Upper lobe of left lung (tissue), 6 donors: ENCODE measurements around the gene CDK5RAP2. TPM values are rescaled to one million over a fixed set of nuclear protein-coding genes. Genes with fewer than 3 reads are reported as not detected.
"Not testable (repeated sequence)": the region's sequence is repeated elsewhere in the genome, so short reads cannot be mapped to it uniquely, and the experiment has no call there.

Source experiments
- ATAC-seq, 2 donors: fragments of 200-7000 bp; cut with Tn5 transposase; one replicate each; pipeline ENCODE4 v1.9.1; 2022; ENCODE audit warnings: mild to moderate bottlenecking in 2 of 2, moderate library complexity in 2 of 2; ENCODE audit not compliant: low FRiP score in 2 of 2
- DNase-seq, 2 donors: peaks; one replicate each; pipeline ENCODE4 v3.0.0-alpha.2; 2019 to 2020
- H3K27ac ChIP-seq, 4 donors: fragments of 200-600 bp; sonication (generic); one replicate each; pipeline ENCODE4 v1.5.1; 2016 to 2019
- H3K27me3 ChIP-seq, 4 donors: fragments of 200-600 bp; sonication (generic); one replicate each; pipeline ENCODE4 v1.5.1; 2017 to 2019
- H3K36me3 ChIP-seq, 4 donors: fragments of 200-600 bp; sonication (generic); one replicate each; pipeline ENCODE4 v1.5.1; 2016 to 2019
- H3K4me1 ChIP-seq, 4 donors: fragments of 200-600 bp; sonication (generic); one replicate each; pipeline ENCODE4 v1.5.1; 2018 to 2019
- H3K4me3 ChIP-seq, 4 donors: fragments of 200-600 bp; sonication (generic); one replicate each; pipeline ENCODE4 v1.5.1; 2017 to 2019; ENCODE audit warnings: mild to moderate bottlenecking in 2 of 4, moderate library complexity in 1 of 4
- H3K9me3 ChIP-seq, 4 donors: fragments of 200-600 bp; sonication (generic); one replicate each; pipeline ENCODE4 v1.5.1; 2018 to 2019
- CTCF ChIP-seq, 6 experiments: fragments of 450-650 bp in 4 of 6; fragments of 200-600 bp in 2 of 6; sonication (generic) in 2 of 6; IDR thresholded peaks; one replicate each; pipeline ENCODE4 v1.5.1; 2016 to 2019; ENCODE audit warnings: antibody characterized with exemption in 6 of 6
- EP300 ChIP-seq, 4 donors: sonication (generic); formaldehyde crosslinking; IDR thresholded peaks; one replicate each; pipeline ENCODE4 v1.5.1; 2017; ENCODE audit warnings: antibody characterized with exemption in 4 of 4, control low read depth in 2 of 4
- POLR2A ChIP-seq, 4 donors: fragments of 450-650 bp; IDR thresholded peaks; one replicate each; pipeline ENCODE4 v1.5.1; 2016 to 2017; ENCODE audit warnings: antibody characterized with exemption in 4 of 4, mild to moderate bottlenecking in 2 of 4
- POLR2AphosphoS5 ChIP-seq, 2 donors: sonication (generic); formaldehyde crosslinking; IDR thresholded peaks; one replicate each; pipeline ENCODE4 v1.5.1; 2017; ENCODE audit warnings: antibody characterized with exemption in 2 of 2
- WGBS, 2 donors: methylation state at CpG; one replicate each; pipeline ENCODE4 v1.1.5; 2017 to 2018; 5-methylcytosine and 5-hydroxymethylcytosine counted together
- total RNA-seq, 6 donors: library from RNA; depleted of rRNA in 4 of 6; stranded (reverse); fragments of >200 nt in 4 of 6; gene quantifications; one replicate each; pipeline versions ENCODE4 v1.1.0 to v1.2.1, GENCODE V29; 2016 to 2021
- donor health status: DM: no; HTN: no; CAD: no; lungs with moderate emphysema.
- donor health status: DM: no; HTN: yes; CAD: no; lungs with severe emphysema.

The CDK5RAP2 gene
- total RNA-seq, 6 donors from 2014 or later: 41.7 to 137 (median 51.6) TPM

DNA sequence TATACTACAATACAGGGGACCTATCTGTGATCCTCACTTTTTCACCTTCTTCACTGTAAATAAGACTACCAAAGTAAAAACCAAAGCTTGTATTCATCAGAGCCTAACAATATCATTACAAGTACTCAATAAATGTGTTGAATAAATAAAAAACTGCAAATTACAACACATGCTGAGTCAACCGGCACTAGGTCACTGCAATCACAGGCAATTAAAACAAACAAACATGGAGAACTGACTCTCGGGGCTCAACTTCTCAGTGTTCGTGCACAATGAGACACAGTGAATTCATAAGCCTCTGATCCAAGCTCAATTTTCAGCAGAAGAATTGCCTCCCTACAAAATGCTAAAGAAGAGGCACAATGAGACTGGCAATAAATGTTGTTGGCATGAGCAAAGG is 69.2 kb downstream of the CDK5RAP2 start:
- no peak overlapping the region for H3K27ac ChIP-seq
- ATAC-seq: no peak

DNA sequence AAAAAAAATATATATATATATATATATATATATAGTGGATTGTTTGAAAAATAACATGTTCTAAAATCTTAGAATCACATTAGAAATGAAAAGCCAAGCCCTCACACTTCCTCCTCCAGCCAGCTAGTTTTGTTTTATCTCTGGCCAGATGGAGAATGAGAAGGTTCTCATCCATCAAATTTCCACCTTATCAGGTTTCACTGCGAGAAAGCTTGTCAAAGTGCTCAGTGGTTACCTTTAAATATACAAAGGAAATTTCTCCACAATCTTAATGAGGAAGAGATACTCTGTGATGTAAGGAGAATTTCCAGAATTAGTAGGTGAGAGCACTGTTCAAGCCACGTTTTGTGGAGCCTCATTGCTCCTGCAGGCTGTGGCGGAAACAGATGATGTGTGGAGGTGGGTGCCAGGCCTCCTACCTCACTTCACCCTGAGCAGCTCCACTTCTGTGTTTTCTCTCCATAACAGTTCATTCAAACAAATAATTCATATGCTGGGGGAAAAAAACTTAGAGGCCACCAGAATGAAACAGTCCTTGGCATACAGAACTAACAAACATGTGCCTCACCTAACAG is 71.9 kb downstream of the CDK5RAP2 start:
- TF ChIP-seq CTCF (IDR thresholded peaks at IDR 0.05): no peak
- no peak for TF ChIP-seq POLR2A (IDR thresholded peaks at IDR 0.05)
- TF ChIP-seq EP300 (IDR thresholded peaks at IDR 0.05): no peak
- no peak for TF ChIP-seq POLR2AphosphoS5 (IDR thresholded peaks at IDR 0.05)
- Histone ChIP-seq H3K27me3 (no peaks in the 10 kb centered on the region), H3K4me3 (no peak overlapping the region), H3K4me1 (no peaks in the 10 kb centered on the region), H3K27ac (no peak overlapping the region), H3K9me3 (peaks cover 0 to 6% (median 0%) of the 10 kb centered on the region in 4 donors), H3K36me3 (peaks cover 0 to 25% (median 14%) of the 10 kb centered on the region in 4 donors)
- ATAC-seq (no peak), DNase-seq (no peak)
- 75 to 81% methylated on average over 3 of the region's 3 CpGs for WGBS, 2 donors

More for the DNA sequence above, 69.2 kb downstream of the CDK5RAP2 start:
- peaks cover 0 to 6% (median 0%) of the 10 kb centered on the region in 4 donors for H3K9me3 ChIP-seq
- H3K27me3 ChIP-seq: no peaks in the 10 kb centered on the region
- TF ChIP-seq EP300 (IDR thresholded peaks at IDR 0.05) (no peak), CTCF (IDR thresholded peaks at IDR 0.05) (no peak), POLR2AphosphoS5 (IDR thresholded peaks at IDR 0.05) (no peak), POLR2A (IDR thresholded peaks at IDR 0.05) (no peak)
- no peaks in the 10 kb centered on the region for H3K4me1 ChIP-seq
- no peak overlapping the region for H3K4me3 ChIP-seq
- 95 to 96% methylated on average over 3 of the region's 3 CpGs for WGBS, 2 donors
- no peak for DNase-seq
- H3K36me3 ChIP-seq: peaks cover 9 to 42% (median 27%) of the 10 kb centered on the region in 4 donors

DNA sequence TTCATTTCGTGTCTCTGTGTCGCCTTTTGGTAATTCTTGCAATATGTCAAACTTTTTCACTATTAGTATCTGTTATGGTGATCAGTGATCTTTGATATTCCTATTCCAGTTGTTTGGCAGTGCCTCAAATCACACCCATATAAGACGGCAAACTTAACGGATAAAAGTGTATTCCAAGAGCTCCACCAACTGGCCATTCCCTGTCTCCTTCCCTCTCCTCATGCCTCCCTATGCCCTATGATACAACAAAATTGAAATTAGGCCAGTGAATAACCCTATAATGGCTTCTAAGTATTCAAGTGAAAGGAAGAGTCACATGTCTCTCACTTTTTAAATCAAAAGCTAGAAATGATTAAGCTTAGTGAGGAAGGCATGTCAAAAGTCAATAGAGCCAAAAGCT is 74.8 kb downstream of the CDK5RAP2 start:
- DNase-seq (no peak), ATAC-seq (peak in 1 of 2 donors; percentile 56)
- Histone ChIP-seq H3K9me3 (no peaks in the 10 kb centered on the region), H3K4me1 (peaks cover 0 to 1% (median 0%) of the 10 kb centered on the region in 4 donors), H3K36me3 (peaks cover 0 to 16% (median 3%) of the 10 kb centered on the region in 4 donors), H3K4me3 (no peak overlapping the region), H3K27ac (no peak overlapping the region), H3K27me3 (no peaks in the 10 kb centered on the region)
- 86 to 88% methylated on average over 4 of the region's 4 CpGs for WGBS, 2 donors
- peak in 1 of 6 experiments; percentile 19 for TF ChIP-seq CTCF (IDR thresholded peaks at IDR 0.05)
- no peak for TF ChIP-seq EP300 (IDR thresholded peaks at IDR 0.05)

GRCh38 chr9:120500733-120501132 is 79.2 kb downstream of the CDK5RAP2 start:
- DNase-seq (no peak), ATAC-seq (no peak)
- 68 to 77% methylated on average over 5 of the region's 5 CpGs for WGBS, 2 donors
- TF ChIP-seq POLR2A (IDR thresholded peaks at IDR 0.05): no peak
- TF ChIP-seq CTCF (IDR thresholded peaks at IDR 0.05): no peak
- no peak for TF ChIP-seq EP300 (IDR thresholded peaks at IDR 0.05)
- TF ChIP-seq POLR2AphosphoS5 (IDR thresholded peaks at IDR 0.05): no peak
- Histone ChIP-seq H3K9me3 (no peaks in the 10 kb centered on the region), H3K27ac (peak overlapping the region in 1 of 4 donors; percentile 11), H3K36me3 (peaks cover 0 to 10% (median 3%) of the 10 kb centered on the region in 4 donors), H3K4me1 (peaks cover 0 to 3% (median 0%) of the 10 kb centered on the region in 4 donors), H3K27me3 (no peaks in the 10 kb centered on the region), H3K4me3 (no peak overlapping the region)

DNA sequence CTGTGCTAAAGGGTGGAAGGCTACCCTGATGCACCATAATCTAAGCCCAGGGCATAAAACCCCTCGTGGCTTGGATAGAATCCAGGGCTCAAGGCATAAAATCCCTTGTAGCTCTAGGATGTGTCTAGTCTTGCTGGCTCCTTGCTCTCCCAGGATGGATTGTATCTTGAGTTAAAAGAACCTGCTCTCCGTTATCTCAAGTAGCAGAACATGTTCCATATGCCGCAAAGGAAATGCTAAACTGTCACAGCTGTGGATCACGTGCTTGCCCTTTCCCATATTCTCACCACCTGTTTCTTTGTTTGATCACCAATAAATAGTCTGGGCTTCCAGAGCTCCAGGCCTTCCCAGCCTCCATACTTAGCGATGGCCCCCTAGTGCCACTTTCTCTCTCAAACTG is 82.1 kb downstream of the CDK5RAP2 start:
- DNase-seq, ATAC-seq, H3K9me3 ChIP-seq, H3K4me1 ChIP-seq, H3K4me3 ChIP-seq, H3K27me3 ChIP-seq, H3K27ac ChIP-seq: not testable (repeated sequence)
- H3K36me3 ChIP-seq: peaks cover 0 to 10% (median 3%) of the 10 kb centered on the region in 4 donors
- 91 to 99% methylated on average over 5 of the region's 5 CpGs for WGBS, 2 donors

GRCh38 chr9:120496438-120496837 is 83.5 kb downstream of the CDK5RAP2 start:
- not testable (repeated sequence) for H3K36me3 ChIP-seq, H3K9me3 ChIP-seq, H3K27me3 ChIP-seq, ATAC-seq, H3K27ac ChIP-seq, H3K4me1 ChIP-seq, H3K4me3 ChIP-seq
- WGBS, 2 donors: no CpG with 5 or more reads among the region's 37 CpGs
- DNase-seq: peak in 1 of 2 donors; percentile 41
